HG03135 (cell line): ENCODE results near the gene RAD54L.
"Not testable (repeated sequence)": the region's sequence is repeated elsewhere in the genome, so short reads cannot be mapped to it uniquely, and the experiment has no call there.

Source experiments
- ATAC-seq: cut with Tn5 transposase; IDR thresholded peaks from one replicate; pipeline ENCODE4 v1.9.1; 2021; ENCODE audit warnings: mild to moderate bottlenecking, moderate library complexity; ENCODE audit not compliant: unreplicated experiment

RAD54L gene

GRCh38 chr1:46317323-46317722, 69.8 kb downstream of the RAD54L start:
- no peak for ATAC-seq

- ATAC-seq, result not testable (repeated sequence)
These were observed 71.7 kb downstream of the RAD54L start for GRCh38 chr1:46319301-46319700.

GRCh38 chr1:46319960-46320914, 72.7 kb downstream of the RAD54L start:
- ATAC-seq, result not testable (repeated sequence)

- ATAC-seq, result not testable (repeated sequence)
These were observed 74.6 kb downstream of the RAD54L start for GRCh38 chr1:46322191-46322590.

GRCh38 chr1:46325285-46326076, 77.9 kb downstream of the RAD54L start:
- ATAC-seq, result not testable (repeated sequence)
